HL-60 (cell line): ENCODE measurements around the gene PTTG1IP.

ENCODE experiments used
- DNase-seq, 2 experiments: peaks; one replicate each; pipeline ENCODE4 v3.0.0-alpha.2; 2010 to 2020; ENCODE audit warnings: low read depth in 1 of 2, low spot score in 1 of 2
- H3K27ac ChIP-seq: fragments of 250-450 bp; sonication (Bioruptor Pico); replicated peaks from 2 replicates; pipeline ENCODE4 v1.5.1; 2020; ENCODE audit warnings: mild to moderate bottlenecking, moderate library complexity
- H3K27me3 ChIP-seq: fragments of 250-450 bp; sonication (Bioruptor Pico); 2 replicates; pipeline ENCODE4 v1.5.1; 2021; ENCODE audit warnings: mild to moderate bottlenecking, moderate library complexity; ENCODE audit not compliant: insufficient read depth, poor library complexity, severe bottlenecking
- H3K4me3 ChIP-seq: replicated peaks from 2 replicates; pipeline ENCODE4 v1.5.1; 2011; ENCODE audit warnings: mild to moderate bottlenecking, control low read depth, low read length; ENCODE audit not compliant: insufficient read depth
- CTCF ChIP-seq: IDR thresholded peaks from one replicate; pipeline ENCODE4 v1.5.1; 2011; ENCODE audit warnings: low read length, control low read depth, inconsistent platforms; ENCODE audit not compliant: insufficient read depth
- GABPA ChIP-seq: IDR thresholded peaks from 2 replicates; pipeline ENCODE4 v1.6.1; 2012; ENCODE audit warnings: low read depth
- POLR2AphosphoS5 ChIP-seq: IDR thresholded peaks from 2 replicates; pipeline ENCODE4 v1.6.1; 2012; ENCODE audit warnings: low read depth
- REST ChIP-seq: IDR thresholded peaks from 2 replicates; pipeline ENCODE4 v1.6.1; 2012; ENCODE audit warnings: low read depth; ENCODE audit not compliant: insufficient replicate concordance
- SPI1 ChIP-seq: IDR thresholded peaks from 2 replicates; pipeline ENCODE4 v1.6.1; 2012; ENCODE audit warnings: low read depth, mild to moderate bottlenecking, borderline replicate concordance

PTTG1IP gene

DNA sequence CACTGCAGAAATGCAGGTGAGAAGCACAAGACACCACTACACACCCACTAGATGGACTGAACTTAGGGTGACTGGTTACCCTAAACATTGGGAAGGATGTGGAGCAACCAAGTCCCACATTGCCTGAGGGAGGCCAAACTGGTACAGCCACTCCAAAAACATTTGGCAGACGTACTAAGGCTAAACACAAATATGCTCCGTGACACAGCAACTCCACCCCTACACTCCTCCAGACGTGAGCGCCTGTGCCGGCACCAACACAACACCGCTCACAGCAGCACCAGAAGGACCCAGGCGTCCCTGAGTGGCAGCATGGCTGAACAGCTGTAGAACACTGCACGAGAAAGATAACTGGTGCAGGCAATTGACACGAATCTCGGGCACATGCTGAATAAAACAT lies 14.7 kb downstream of the PTTG1IP start:
- H3K4me3 ChIP-seq, result no peak overlapping the region
- no peaks in the 10 kb centered on the region for H3K27me3 ChIP-seq
- no peak overlapping the region for H3K27ac ChIP-seq
- DNase-seq, result no peak
- TF ChIP-seq GABPA (no peak), CTCF (no peak), REST (no peak), SPI1 (no peak), POLR2AphosphoS5 (no peak)

GRCh38 chr21:44858291-44858690 lies 15.2 kb downstream of the PTTG1IP start:
- H3K4me3 ChIP-seq, result no peak overlapping the region
- no peak for DNase-seq
- no peak overlapping the region for H3K27ac ChIP-seq
- no peak for TF ChIP-seq REST
- TF ChIP-seq GABPA, result no peak
- TF ChIP-seq CTCF, result no peak
- TF ChIP-seq POLR2AphosphoS5, result no peak
- TF ChIP-seq SPI1, result no peak
- H3K27me3 ChIP-seq, result no peaks in the 10 kb centered on the region

- Histone ChIP-seq H3K27ac (no peak overlapping the region), H3K4me3 (no peak overlapping the region), H3K27me3 (no peaks in the 10 kb centered on the region)
- TF ChIP-seq CTCF, result no peak
- TF ChIP-seq REST, result no peak
- TF ChIP-seq SPI1, result no peak
- no peak for TF ChIP-seq POLR2AphosphoS5
- no peak for TF ChIP-seq GABPA
- DNase-seq, result no peak
Measured at GRCh38 chr21:44857127-44857892, 16.2 kb downstream of the PTTG1IP start.
